GM18526 (cell line): Measurements from ENCODE around the gene SYT7.

Source experiments
- POLR2A ChIP-seq: IDR thresholded peaks from 3 replicates; pipeline ENCODE4 v1.6.1; 2011; ENCODE audit not compliant: insufficient read length; ENCODE audit errors: extremely low read depth

Gene SYT7

GRCh38 chr11:61498767-61499341 is 82.0 kb downstream of the SYT7 start:
- TF ChIP-seq POLR2A: no peak

- TF ChIP-seq POLR2A: no peak
Measured at GRCh38 chr11:61497876-61498275, 83.0 kb downstream of the SYT7 start.

GRCh38 chr11:61497473-61497872 is 83.4 kb downstream of the SYT7 start:
- no peak for TF ChIP-seq POLR2A

GRCh38 chr11:61496602-61497400 is 84.1 kb downstream of the SYT7 start:
- no peak for TF ChIP-seq POLR2A

- no peak for TF ChIP-seq POLR2A
Measured at GRCh38 chr11:61495801-61496601, 84.9 kb downstream of the SYT7 start.

- TF ChIP-seq POLR2A: no peak
Measured at GRCh38 chr11:61494381-61494961, 86.4 kb downstream of the SYT7 start.

- no peak for TF ChIP-seq POLR2A
Measured at GRCh38 chr11:61491736-61492395, 89.0 kb downstream of the SYT7 start.

- TF ChIP-seq POLR2A: no peak
Measured at GRCh38 chr11:61489833-61490721, 90.8 kb downstream of the SYT7 start.

- TF ChIP-seq POLR2A: no peak
Measured at GRCh38 chr11:61488651-61489291, 92.1 kb downstream of the SYT7 start.

- no peak for TF ChIP-seq POLR2A
Measured at GRCh38 chr11:61487342-61488025, 93.4 kb downstream of the SYT7 start.

GRCh38 chr11:61486779-61487178 is 94.1 kb downstream of the SYT7 start:
- TF ChIP-seq POLR2A: no peak

GRCh38 chr11:61486011-61486620 is 94.8 kb downstream of the SYT7 start:
- no peak for TF ChIP-seq POLR2A

GRCh38 chr11:61485080-61485479 is 95.8 kb downstream of the SYT7 start:
- no peak for TF ChIP-seq POLR2A
